HepG2 (cell line): Measurements from ENCODE around the gene SLC9B2. TPM values are rescaled to one million over a fixed set of nuclear protein-coding genes. Genes with fewer than 3 reads are reported as not detected.

Experiments used
- ADNP ChIP-seq: sonication (generic); formaldehyde crosslinking; IDR thresholded peaks from 2 replicates; pipeline ENCODE4 v1.4.0; 2020; ENCODE audit warnings: missing genetic modification reagents
- EP300 ChIP-seq, 3 experiments: sonication (generic) in 1 of 3; formaldehyde crosslinking in 1 of 3; IDR thresholded peaks; 2 replicates each; pipeline versions ENCODE4 v1.5.1 to v1.6.1; 2011 to 2020; ENCODE audit warnings: low read depth in 2 of 3, low read length in 2 of 3, borderline replicate concordance in 1 of 3, improper control_type of control experiment in 1 of 3, mild to moderate bottlenecking in 1 of 3, missing genetic modification reagents in 1 of 3, moderate library complexity in 1 of 3
- ISL2 ChIP-seq: sonication (generic); formaldehyde crosslinking; IDR thresholded peaks from 2 replicates; pipeline ENCODE4 v1.5.0; 2020; ENCODE audit warnings: missing genetic modification reagents
- MLLT10 ChIP-seq: sonication (generic); formaldehyde crosslinking; IDR thresholded peaks from 2 replicates; pipeline ENCODE4 v1.4.0; 2020; ENCODE audit warnings: missing genetic modification reagents
- RXRB ChIP-seq: IDR thresholded peaks from 2 replicates; pipeline ENCODE4 v1.6.1; 2016; ENCODE audit warnings: borderline replicate concordance, missing genetic modification reagents, missing compliant biosample characterization
- SALL1 ChIP-seq: sonication (generic); formaldehyde crosslinking; IDR thresholded peaks from 2 replicates; pipeline ENCODE4 v1.8.0; 2022; ENCODE audit warnings: mild to moderate bottlenecking, missing genetic modification reagents
- SIX1 ChIP-seq: sonication (generic); formaldehyde crosslinking; IDR thresholded peaks from 2 replicates; pipeline ENCODE4 v1.4.0; 2020; ENCODE audit warnings: missing genetic modification reagents, borderline replicate concordance
- SP140L ChIP-seq: sonication (generic); formaldehyde crosslinking; IDR thresholded peaks from 2 replicates; pipeline ENCODE4 v1.4.0; 2020; ENCODE audit warnings: missing genetic modification reagents, borderline replicate concordance
- ZNF10 ChIP-seq: sonication (generic); formaldehyde crosslinking; IDR thresholded peaks from 2 replicates; pipeline ENCODE4 v1.4.0; 2020; ENCODE audit warnings: mild to moderate bottlenecking, low read depth, missing genetic modification reagents, borderline replicate concordance
- ZNF251 ChIP-seq: sonication (generic); formaldehyde crosslinking; IDR thresholded peaks from 2 replicates; pipeline ENCODE4 v1.9.0; 2021; ENCODE audit warnings: mild to moderate bottlenecking, missing genetic modification reagents
- ZNF274 ChIP-seq: sonication (generic); formaldehyde crosslinking; IDR thresholded peaks from 2 replicates; pipeline ENCODE4 v1.5.1; 2020; ENCODE audit warnings: mild to moderate bottlenecking, missing genetic modification reagents
- polyA plus RNA-seq, 8 experiments: library from polyadenylated mRNA; depleted of rRNA in 3 of 8; stranded (reverse) in 7 of 8; unstranded in 1 of 8; fragments of >200 nt; fragmentation: Illumina TruSeq in 4 of 8; extraction: Trizol in 4 of 8; gene quantifications; 2 replicates each; pipeline versions ENCODE4 v1.2.1 to v1.2.3, GENCODE V29; 2011 to 2016; ENCODE audit warnings: low read depth in 4 of 8, missing spikeins in 1 of 8, mixed read lengths in 1 of 8; ENCODE audit not compliant: insufficient read depth in 1 of 8
- total RNA-seq, 5 experiments: library from RNA; depleted of rRNA; stranded (reverse); fragments of >200 nt; fragmentation: Illumina TruSeq; extraction: Trizol; gene quantifications; 2 replicates each; pipeline ENCODE4 v1.2.3, GENCODE V29; 2016; ENCODE audit warnings: low read depth in 1 of 5
- TF ChIP-seq, protein P1 (sequence below): sonication (generic); formaldehyde crosslinking; IDR thresholded peaks from 2 replicates; pipeline ENCODE4 v1.8.1; 2023; ENCODE audit warnings: mild to moderate bottlenecking, moderate library complexity, missing genetic modification reagents
- TF ChIP-seq, protein P2 (sequence below): sonication (generic); formaldehyde crosslinking; IDR thresholded peaks from 2 replicates; pipeline ENCODE4 v1.5.0; 2020; ENCODE audit warnings: mild to moderate bottlenecking, missing genetic modification reagents, borderline replicate concordance
- TF ChIP-seq, protein P3 (sequence below): sonication (generic); formaldehyde crosslinking; IDR thresholded peaks from 2 replicates; pipeline ENCODE4 v1.5.0; 2020; ENCODE audit warnings: mild to moderate bottlenecking, low read depth, missing genetic modification reagents, borderline replicate concordance
- TF ChIP-seq, protein P4 (sequence below): sonication (generic); formaldehyde crosslinking; IDR thresholded peaks from 2 replicates; pipeline ENCODE4 v1.9.0; 2022; ENCODE audit warnings: missing genetic modification reagents, mild to moderate bottlenecking, borderline replicate concordance
- TF ChIP-seq, protein P5 (sequence below): sonication (generic); formaldehyde crosslinking; IDR thresholded peaks from 2 replicates; pipeline ENCODE4 v1.5.1; 2020; ENCODE audit warnings: mild to moderate bottlenecking, moderate library complexity, missing genetic modification reagents
- TF ChIP-seq, protein P6 (sequence below): sonication (generic); formaldehyde crosslinking; IDR thresholded peaks from 2 replicates; pipeline ENCODE4 v1.4.0; 2020; ENCODE audit warnings: missing genetic modification reagents
- TF ChIP-seq, protein P7 (sequence below): IDR thresholded peaks from 2 replicates; pipeline ENCODE4 v1.6.1; 2016

Gene SLC9B2
- total and polyA plus RNA-seq, 2 of the 13 experiments (the other 11 are each of a cell fraction or from before 2014, with no cell fraction given) = 23.5 to 38.5 TPM

DNA sequence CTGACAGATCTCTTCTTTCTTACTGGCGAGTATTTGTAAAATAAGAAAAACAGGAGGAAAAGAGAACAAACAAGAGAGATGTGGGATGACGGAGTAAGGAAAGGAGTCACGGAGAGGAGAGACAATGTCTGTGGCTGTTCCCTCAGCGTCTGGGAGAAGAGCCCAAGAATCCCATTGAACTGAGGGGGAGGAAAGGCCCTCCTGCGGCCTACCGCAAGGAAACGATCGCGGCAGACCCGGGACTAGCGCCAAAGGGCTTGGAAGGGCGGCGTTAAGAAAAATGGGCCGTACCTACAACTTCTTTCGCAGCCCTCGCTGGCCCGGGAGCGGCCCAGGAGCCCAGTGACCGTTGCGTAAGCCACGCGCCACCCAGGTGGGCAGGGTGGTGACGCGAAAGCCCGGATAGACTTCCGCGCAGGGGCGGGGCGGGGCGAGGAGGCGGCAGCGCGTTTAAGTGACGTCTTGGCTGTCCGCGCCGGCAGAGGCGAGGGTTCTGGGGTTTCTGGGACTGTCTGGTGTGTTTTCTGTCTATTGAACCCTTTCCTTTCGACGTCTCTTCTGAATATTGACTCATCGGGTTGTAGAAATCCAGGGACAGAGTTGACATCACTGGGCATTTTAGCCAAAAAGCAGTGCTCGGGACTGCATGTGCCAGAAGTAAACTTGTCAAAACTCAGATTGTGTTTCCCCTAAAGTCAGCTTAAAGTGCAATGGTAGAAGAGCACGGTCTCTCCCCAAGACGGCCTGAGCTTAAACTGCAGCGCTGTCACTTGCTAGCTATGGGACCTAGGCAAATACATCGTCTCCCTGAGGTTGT, 57.0 kb downstream of the SLC9B2 start, which contains the start of gene SLC9B1 (continued):
- TF ChIP-seq, protein P1, sequence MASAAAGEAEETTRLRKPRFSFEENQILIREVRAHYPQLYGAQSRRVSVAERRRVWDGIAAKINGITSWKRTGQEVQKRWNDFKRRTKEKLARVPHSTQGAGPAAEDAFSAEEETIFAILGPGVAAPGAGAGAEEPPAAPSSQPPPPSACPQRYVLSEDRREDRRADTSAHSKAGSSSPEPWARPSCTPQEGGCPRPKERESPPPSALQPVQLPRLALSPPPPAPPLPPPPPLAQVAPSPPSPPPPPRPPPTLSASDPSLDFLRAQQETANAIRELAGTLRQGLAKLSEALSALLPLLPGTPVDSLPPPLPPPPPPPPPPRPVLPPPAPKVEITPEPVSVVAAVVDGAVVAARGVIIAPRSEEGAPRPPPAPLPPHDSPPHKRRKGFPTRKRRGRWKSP (CRISPR knock-in tag) = peak; percentile 58; the same call in 1 of the 2 replicates
- TF ChIP-seq MLLT10 (no peak), RXRB (peak; percentile 25; the same call in 1 of the 2 replicates), ZNF10 (CRISPR knock-in tag) (no peak), SALL1 (CRISPR knock-in tag) (peak; percentile 83), ZNF274 (peak; percentile 88), ADNP (no peak), SIX1 (CRISPR knock-in tag) (no peak), EP300 (IDR thresholded peaks at IDR 0.05; ENCODE audit: low read depth in 2 of 2, low read length in 2 of 2) (peak in 1 of 2 experiments; percentile 55; a peak in 2 of 4 replicates), EP300 (CRISPR knock-in tag; IDR thresholded peaks at IDR 0.05; ENCODE audit: borderline replicate concordance) (no peak), ZNF251 (no peak), ISL2 (peak; percentile 33; the same call in 1 of the 2 replicates), SP140L (no peak; the same call in 1 of the 2 replicates)
- TF ChIP-seq, protein P2, sequence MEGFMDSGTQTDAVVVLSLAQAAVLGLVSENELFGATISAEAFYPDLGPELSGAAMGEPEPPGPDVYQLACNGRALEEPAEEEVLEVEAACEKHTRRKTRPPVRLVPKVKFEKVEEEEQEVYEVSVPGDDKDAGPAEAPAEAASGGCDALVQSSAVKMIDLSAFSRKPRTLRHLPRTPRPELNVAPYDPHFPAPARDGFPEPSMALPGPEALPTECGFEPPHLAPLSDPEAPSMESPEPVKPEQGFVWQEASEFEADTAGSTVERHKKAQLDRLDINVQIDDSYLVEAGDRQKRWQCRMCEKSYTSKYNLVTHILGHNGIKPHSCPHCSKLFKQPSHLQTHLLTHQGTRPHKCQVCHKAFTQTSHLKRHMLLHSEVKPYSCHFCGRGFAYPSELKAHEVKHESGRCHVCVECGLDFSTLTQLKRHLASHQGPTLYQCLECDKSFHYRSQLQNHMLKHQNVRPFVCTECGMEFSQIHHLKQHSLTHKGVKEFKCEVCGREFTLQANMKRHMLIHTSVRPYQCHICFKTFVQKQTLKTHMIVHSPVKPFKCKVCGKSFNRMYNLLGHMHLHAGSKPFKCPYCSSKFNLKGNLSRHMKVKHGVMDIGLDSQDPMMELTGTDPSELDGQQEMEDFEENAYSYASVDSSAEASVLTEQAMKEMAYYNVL (CRISPR knock-in tag) = peak; percentile 63; the same call in 1 of the 2 replicates
- TF ChIP-seq, protein P3, sequence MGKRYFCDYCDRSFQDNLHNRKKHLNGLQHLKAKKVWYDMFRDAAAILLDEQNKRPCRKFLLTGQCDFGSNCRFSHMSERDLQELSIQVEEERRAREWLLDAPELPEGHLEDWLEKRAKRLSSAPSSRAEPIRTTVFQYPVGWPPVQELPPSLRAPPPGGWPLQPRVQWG = no peak
- TF ChIP-seq, protein P4, sequence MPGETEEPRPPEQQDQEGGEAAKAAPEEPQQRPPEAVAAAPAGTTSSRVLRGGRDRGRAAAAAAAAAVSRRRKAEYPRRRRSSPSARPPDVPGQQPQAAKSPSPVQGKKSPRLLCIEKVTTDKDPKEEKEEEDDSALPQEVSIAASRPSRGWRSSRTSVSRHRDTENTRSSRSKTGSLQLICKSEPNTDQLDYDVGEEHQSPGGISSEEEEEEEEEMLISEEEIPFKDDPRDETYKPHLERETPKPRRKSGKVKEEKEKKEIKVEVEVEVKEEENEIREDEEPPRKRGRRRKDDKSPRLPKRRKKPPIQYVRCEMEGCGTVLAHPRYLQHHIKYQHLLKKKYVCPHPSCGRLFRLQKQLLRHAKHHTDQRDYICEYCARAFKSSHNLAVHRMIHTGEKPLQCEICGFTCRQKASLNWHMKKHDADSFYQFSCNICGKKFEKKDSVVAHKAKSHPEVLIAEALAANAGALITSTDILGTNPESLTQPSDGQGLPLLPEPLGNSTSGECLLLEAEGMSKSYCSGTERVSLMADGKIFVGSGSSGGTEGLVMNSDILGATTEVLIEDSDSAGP (CRISPR knock-in tag) = peak; percentile 90
- TF ChIP-seq, protein P5, sequence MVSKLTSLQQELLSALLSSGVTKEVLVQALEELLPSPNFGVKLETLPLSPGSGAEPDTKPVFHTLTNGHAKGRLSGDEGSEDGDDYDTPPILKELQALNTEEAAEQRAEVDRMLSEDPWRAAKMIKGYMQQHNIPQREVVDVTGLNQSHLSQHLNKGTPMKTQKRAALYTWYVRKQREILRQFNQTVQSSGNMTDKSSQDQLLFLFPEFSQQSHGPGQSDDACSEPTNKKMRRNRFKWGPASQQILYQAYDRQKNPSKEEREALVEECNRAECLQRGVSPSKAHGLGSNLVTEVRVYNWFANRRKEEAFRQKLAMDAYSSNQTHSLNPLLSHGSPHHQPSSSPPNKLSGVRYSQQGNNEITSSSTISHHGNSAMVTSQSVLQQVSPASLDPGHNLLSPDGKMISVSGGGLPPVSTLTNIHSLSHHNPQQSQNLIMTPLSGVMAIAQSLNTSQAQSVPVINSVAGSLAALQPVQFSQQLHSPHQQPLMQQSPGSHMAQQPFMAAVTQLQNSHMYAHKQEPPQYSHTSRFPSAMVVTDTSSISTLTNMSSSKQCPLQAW = peak; percentile 89
- TF ChIP-seq, protein P6, sequence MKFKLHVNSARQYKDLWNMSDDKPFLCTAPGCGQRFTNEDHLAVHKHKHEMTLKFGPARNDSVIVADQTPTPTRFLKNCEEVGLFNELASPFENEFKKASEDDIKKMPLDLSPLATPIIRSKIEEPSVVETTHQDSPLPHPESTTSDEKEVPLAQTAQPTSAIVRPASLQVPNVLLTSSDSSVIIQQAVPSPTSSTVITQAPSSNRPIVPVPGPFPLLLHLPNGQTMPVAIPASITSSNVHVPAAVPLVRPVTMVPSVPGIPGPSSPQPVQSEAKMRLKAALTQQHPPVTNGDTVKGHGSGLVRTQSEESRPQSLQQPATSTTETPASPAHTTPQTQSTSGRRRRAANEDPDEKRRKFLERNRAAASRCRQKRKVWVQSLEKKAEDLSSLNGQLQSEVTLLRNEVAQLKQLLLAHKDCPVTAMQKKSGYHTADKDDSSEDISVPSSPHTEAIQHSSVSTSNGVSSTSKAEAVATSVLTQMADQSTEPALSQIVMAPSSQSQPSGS (CRISPR knock-in tag) = peak; percentile 71
- TF ChIP-seq, protein P7, sequence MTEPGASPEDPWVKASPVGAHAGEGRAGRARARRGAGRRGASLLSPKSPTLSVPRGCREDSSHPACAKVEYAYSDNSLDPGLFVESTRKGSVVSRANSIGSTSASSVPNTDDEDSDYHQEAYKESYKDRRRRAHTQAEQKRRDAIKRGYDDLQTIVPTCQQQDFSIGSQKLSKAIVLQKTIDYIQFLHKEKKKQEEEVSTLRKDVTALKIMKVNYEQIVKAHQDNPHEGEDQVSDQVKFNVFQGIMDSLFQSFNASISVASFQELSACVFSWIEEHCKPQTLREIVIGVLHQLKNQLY (CRISPR knock-in tag) = peak; percentile 89
